ENCODE results near the gene MDN1.
A peak's percentile ranks its signal among the peaks of the same experiment; 100 is the strongest.
"Not testable (repeated sequence)": the region's sequence is repeated elsewhere in the genome, so short reads cannot be mapped to it uniquely, and the experiment has no call there.

The MDN1 gene

GRCh38 chr6:89818977-89819335, 638 bp downstream of the MDN1 start:
- DNase-seq (ENCODE audit: low spot score), result peak; percentile 11

- no peak for DNase-seq (ENCODE audit: low spot score)
Measured at GRCh38 chr6:89817481-89817880, 2.1 kb downstream of the MDN1 start.

GRCh38 chr6:89813422-89813821, 6.2 kb downstream of the MDN1 start:
- DNase-seq (ENCODE audit: low spot score), result not testable (repeated sequence)

GRCh38 chr6:89807581-89807980, 12.0 kb downstream of the MDN1 start:
- DNase-seq (ENCODE audit: low spot score), result no peak

GRCh38 chr6:89805814-89806371, 13.7 kb downstream of the MDN1 start:
- no peak for DNase-seq (ENCODE audit: low spot score)

- DNase-seq (ENCODE audit: low spot score), result no peak
Measured at GRCh38 chr6:89803271-89803670, 16.3 kb downstream of the MDN1 start.

GRCh38 chr6:89799756-89800155, 19.8 kb downstream of the MDN1 start:
- DNase-seq (ENCODE audit: low spot score), result no peak

GRCh38 chr6:89799096-89799495, 20.5 kb downstream of the MDN1 start:
- DNase-seq (ENCODE audit: low spot score), result no peak

- peak; percentile 15 for DNase-seq (ENCODE audit: low spot score)
Measured at GRCh38 chr6:89797317-89797716, 22.3 kb downstream of the MDN1 start.

- DNase-seq (ENCODE audit: low spot score), result no peak
Measured at GRCh38 chr6:89794324-89794723, 25.3 kb downstream of the MDN1 start.

- no peak for DNase-seq (ENCODE audit: low spot score)
Measured at GRCh38 chr6:89793586-89793985, 26.0 kb downstream of the MDN1 start.

GRCh38 chr6:89792881-89793280, 26.7 kb downstream of the MDN1 start:
- peak; percentile 40 for DNase-seq (ENCODE audit: low spot score)

- DNase-seq (ENCODE audit: low spot score), result no peak
Measured at GRCh38 chr6:89790403-89790802, 29.2 kb downstream of the MDN1 start.

GRCh38 chr6:89789980-89790379, 29.6 kb downstream of the MDN1 start:
- no peak for DNase-seq (ENCODE audit: low spot score)

- no peak for DNase-seq (ENCODE audit: low spot score)
Measured at GRCh38 chr6:89787660-89788328, 31.8 kb downstream of the MDN1 start.

- no peak for DNase-seq (ENCODE audit: low spot score)
Measured at GRCh38 chr6:89786970-89787369, 32.6 kb downstream of the MDN1 start.

GRCh38 chr6:89784838-89785237, 34.8 kb downstream of the MDN1 start:
- DNase-seq (ENCODE audit: low spot score), result no peak

- DNase-seq (ENCODE audit: low spot score), result not testable (repeated sequence)
Measured at GRCh38 chr6:89783293-89783692, 36.3 kb downstream of the MDN1 start.

GRCh38 chr6:89782222-89782621, 37.4 kb downstream of the MDN1 start:
- DNase-seq (ENCODE audit: low spot score), result no peak

- DNase-seq (ENCODE audit: low spot score), result no peak
Measured at GRCh38 chr6:89781070-89782034, 38.2 kb downstream of the MDN1 start.

GRCh38 chr6:89777455-89777854, 42.1 kb downstream of the MDN1 start:
- DNase-seq (ENCODE audit: low spot score), result no peak

- no peak for DNase-seq (ENCODE audit: low spot score)
Measured at GRCh38 chr6:89776583-89777233, 42.9 kb downstream of the MDN1 start.
